NCI-H2196 (cell line): ENCODE measurements around the gene CCDC127.

ENCODE experiments used
- DNase-seq: peaks from one replicate; lab custom pipeline; 2025; ENCODE audit not compliant: unreplicated experiment; lab: John Stamatoyannopoulos, UW

Gene CCDC127

DNA sequence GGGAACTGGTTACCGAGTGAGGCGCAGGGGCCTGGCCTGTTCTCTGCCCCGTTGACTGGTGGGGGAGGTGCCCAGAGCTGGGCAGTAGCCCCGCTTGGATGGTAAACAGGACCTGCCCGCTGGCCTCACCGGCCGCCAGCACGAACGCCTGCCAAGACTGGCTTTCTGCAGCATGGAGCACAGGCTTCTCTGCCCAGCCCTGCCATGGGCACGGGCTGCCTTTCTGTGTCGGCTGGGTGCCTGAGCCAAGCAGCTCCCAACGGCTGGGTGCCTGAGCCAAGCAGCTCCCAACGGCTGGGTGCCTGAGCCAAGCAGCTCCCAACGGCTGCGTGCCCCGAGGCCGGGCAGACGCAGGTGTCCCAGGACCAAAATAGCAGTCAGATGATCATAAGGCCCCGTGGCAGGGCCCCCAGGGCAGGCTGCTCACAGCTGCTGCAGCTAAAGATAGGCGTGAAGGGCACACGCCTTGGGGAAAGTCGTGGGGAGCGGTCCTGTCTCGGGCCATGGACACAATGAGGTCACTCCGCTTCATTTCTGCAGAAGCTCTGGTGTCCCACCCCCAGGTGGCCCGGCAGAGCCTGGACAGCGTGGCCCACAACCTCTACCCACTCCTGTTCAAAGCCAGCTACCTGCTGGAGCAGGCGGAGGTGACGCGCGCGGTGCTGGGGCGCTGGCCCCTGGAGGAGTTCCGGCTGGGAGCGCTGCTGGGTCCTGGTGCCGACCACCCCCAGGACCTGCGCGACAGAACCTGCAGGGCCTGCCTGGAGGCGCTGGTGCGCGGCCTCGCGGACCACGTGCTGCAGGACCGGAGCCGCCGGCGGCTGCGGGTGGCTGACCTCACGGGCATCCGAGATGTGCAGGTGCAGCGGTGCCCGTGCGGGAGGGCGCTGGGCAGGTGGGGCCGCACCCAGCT lies 26.7 kb downstream of the CCDC127 start, which contains the start of gene LRRC14B:
Gene LRRC14B, plus strand, starts transcription at position 460 of the 913 bp plus-strand sequence. Its CDS starts 44 bp downstream, at position 504.
- DNase-seq = peak; percentile 20

DNA sequence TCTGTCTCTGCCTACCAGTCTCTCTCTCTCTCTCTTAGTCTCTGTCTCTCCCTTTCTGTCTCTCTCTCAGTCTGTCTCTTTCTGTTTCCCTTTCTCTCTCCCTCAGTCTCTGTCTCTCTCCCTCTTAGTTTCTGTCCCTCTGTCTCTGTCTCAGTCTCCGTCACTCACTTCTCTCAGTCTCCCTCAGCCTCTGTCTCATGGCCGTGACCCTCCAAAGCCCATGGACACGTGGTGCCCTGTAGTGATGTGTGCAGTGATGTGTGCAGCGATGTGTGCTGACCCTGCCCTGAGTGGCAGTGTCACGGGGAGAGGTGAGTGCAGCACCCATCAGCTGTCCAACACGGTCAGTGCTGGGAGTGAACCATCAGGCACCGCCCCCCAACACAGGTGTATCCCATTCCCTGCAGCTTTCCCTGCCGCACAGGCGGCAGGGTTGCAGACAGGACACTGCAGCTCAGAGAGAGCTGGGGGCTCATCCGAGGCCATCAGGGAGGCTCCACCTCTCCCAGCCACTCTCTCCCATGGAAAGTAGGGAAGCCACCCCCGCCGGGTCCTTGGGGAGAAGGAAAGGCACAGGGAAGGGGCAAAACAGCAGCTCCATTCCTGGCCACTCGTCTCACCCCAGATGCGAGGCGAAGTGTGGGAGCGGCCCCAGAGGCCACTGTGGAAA lies 27.5 kb downstream of the CCDC127 start:
- DNase-seq = no peak

DNA sequence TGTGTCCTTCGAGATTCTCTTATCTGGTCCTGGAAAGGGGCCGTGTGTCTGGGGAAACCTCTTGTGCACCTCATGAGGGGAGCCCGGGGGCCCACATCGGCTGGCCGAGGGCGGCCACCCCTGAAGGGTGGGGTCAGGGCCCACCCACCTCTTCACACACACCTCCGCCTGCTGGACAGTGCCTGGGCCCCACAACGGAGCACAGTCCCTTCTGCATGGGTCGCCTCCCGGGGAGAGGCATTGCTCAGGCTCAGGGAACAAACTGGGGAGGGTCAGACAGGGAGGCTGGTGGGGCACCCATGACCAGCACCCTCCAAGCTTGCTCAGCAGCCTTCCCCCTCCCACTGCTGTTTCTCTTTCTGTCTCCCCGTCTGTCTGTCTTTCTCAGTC lies 28.0 kb downstream of the CCDC127 start:
- no peak for DNase-seq

DNA sequence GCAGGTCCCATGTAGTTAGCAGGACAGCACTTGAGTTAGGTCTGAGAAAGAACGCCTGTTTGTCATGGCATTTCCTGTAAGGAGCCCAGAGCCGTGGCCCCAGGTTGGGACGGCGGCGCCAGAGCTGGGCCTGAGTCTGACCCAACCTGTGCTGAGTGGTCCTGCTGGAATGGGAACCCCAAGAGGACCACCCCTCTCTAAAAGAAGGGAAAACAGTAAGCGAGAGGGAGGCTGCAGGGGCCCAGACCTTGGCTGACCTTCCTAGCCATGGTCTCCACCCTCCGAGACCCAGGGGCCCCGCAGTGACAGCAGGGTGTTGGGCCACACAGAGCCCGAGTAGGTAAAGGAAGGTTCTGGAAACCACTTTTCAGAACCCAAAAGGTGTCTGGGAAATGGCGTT lies 28.5 kb downstream of the CCDC127 start:
- DNase-seq = no peak

DNA sequence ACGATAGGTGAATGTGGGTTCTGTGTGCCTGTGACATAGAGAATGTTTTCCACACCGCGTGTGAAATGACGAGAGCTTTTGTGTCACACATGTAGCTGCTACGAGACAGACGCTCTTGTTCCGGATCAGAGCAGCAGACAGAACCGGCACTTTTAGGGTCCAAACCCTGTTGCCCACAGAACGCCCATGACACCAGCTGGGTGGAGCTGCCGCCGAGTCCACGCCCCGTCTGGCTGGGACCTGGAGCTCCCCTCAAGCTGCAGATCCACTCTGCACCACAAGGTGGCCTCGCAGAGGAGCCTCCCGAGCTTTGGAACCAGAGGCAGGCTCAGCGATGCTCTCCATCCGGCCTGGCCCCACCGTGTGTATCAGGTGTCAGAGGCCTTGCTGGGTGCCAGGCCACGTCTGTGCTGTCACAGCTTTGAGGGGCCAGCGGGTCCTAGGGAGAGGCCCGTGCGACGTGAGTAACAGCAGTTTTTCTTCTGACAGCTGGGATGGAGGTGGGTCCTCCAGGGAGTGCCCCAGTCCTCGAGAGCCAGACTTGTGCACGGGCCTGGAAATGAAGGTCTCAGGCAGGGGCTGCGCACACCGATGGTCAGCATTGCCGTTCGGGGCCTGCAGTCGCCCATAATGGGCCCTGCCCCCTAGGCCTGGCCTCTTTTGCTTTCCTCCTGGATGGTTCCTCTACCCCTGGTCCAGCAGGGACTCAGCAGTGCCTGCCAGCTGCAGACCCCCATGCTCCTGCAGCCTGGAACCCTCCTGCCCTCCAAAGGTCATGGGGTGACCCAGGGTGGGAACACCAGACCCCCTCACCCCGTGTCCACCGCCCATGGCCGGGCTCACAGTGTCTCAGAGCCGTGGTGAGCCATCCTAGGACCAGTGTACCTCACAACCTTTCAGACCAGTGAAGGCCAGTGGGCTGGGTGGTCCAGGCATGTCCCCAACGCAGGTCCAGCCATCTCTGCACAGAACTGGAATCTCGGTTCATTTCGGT lies 29.2 kb downstream of the CCDC127 start:
- peak; percentile 95 for DNase-seq

DNA sequence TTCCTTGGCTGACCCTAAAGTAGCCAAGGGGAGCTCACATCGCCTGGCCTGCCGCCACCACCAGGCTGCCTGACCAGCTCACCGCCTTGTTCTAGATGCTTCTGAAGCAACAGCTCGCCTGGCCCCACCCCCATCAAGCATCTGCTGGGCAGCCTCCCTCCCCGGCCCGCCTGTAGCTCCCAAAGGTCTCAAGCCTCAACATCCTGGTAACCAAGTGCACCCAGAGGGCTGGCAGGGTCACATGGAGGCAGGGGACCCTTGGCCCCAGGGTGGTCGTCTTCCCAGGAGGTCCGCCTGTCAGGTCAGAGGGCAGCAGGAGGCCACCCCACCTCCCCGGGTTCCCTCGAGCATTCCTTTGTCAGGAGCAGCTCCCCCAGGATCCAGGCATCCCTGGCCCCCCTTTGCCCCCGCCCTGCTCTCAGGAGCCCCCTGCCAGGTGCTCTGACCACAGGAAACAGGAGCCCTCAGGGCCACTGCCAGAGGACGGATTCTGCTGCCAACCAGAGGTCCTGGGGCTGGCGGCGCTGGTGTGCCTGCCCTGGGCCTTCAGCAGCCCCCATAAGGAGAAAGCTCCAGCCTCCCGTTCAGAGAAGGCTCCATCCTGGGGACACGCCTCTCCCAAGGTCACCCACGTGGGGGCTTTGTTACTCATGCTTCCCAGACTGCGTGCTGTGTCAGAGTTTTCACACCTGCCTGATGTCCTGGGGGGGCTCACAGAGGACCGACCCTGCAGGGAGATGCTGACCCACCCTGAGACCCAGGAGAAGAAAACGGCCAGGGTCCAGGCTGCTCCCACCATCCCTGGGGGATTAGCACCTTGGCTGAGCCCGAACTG lies 30.1 kb downstream of the CCDC127 start:
- no peak for DNase-seq

DNA sequence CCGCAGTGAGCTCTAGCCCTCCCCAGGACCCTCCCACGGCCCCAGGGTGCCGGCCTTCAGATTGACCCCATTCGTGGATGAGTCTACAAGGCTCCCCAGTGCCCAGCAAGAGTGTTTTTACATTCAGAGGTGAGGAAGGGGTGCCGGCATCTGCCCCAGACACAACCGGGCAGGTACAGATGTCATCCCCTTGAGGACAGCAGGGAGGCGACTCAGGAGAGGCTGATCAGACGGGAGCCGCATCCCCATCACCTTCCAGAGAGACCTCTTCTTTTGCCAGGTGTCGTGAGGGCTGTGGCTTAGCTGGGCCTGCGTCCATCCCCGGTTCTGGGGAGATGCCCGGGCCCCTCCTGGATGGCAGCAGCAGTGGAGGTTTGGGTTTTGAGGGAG lies 30.9 kb downstream of the CCDC127 start:
- DNase-seq = no peak

DNA sequence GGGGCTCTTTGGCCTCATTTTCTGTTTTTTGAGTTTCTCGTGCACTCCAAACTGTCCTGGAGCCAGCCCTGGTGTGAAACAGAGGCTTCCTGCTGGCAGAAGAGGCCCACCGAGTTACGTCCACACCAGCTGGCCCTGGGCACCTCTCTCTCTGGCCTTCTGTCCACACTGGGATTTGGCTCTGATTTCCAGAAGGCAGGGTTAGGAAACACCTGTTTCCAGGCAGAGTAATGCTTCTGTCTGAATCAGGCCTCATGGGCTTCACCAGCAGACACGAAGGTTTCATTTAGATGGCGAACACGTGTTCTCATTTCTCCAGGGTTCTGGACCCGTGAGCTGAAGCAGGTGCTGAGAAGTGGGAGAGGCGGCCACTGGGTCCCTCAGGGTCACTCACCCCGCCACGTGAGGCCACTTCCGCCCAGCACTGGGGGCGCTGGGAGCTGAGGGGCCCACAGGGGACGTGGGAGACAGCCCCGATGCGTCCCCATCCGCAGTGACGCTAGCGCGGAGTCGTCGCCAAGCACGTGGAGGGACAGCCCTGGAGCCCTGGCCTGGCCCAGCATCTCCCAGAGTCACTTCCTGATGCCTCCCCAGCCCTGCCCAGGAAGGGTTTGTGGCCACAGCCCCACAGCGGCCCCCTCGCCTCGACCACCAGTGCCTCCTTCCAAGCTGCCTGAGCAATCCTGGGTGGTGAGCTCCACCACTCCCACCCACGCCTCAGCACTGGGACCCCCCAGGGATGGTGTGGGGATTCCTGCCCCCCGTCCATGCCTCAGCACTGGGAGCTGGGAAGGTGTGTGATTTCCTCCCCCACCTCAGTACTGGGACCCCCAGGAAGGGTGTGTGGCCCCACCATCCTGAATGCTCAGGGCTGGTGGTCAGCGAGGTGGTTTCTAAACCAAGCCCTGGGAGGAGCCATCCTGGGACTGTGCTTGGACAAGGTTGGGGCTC lies 31.6 kb downstream of the CCDC127 start:
- no peak for DNase-seq

DNA sequence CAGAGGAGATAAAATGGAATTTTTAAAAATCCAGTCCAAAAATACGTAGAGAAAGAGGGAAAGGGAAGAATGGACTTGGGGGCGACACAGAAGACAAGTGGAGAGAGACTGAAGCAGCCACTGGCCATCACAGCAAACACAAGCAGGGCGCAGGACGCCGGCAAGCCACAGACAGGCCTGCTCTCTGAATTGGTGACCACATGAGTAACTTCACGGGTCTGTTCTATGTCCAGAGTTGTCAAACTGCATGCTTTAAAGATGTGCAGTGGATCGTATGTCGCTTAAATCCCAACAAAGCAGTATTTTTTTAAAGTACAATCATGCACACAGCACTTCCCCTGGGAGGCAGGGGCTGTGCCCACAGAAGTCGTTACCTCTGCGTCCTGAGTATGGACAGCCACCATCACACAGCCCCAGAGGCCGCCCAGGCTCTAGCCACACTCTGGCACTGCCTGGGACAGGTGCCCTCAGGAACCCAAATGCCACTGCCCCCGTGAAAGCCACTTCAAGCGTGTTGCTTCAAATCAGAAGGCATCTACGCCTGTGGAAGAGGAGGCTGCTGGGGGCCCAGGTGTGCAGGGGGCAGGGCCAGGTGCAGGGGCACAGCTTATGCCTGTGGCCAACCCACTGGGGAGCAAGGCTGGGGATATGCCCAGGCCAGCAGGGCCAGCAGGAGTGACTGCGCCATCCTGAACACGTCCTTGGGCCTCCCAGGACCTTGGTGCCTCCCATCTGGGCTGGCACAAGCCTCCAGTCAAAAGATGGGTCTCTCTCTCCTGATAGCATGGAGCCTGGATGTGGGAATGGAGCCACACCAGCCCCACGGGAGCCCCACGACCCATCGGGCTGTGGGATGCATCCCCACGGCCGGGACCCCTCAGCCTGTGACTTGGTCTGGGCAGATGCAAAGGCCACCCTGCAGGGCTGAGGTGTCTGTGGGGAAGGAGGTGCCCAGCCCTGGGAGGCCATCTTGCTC lies 32.6 kb downstream of the CCDC127 start:
- DNase-seq = no peak

DNA sequence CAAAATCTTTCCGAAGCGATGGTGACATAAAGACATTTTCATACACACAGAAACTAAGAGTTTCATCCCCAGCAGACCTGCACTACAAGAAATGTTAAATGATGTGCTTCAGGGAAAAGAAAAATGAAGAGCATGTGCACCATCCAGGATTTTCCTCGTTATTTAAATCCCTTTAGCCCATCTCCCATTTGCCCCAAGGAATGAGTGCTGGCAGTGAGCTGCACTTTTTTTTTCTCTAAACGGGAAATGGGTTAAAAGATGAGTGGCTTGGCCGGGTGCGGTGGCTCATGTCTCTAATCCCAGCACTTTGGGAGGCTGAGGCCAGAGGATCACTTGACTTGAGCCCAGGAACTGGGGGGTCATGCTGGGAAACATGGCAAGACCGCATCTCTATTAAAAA lies 33.5 kb downstream of the CCDC127 start:
- DNase-seq = no peak

DNA sequence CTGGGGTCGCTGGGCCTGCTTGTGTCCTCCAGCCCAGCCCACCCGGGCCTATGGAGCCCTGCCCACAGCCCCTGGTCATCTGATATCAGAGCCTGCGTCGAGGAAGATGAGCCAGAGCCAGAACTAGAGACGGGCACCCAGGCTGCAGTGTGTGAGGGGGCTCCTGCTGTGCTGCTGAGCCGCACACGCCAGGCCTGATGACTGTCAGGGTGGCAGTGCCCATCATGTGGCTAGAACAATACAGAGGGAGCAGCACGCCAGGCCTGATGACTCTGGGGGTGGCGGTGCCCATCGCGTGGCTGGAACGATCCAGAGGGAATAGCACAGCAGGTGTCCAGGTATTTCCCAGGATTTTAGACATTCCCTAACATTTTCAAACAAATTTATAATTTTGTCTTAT lies 35.8 kb downstream of the CCDC127 start:
- no peak for DNase-seq

DNA sequence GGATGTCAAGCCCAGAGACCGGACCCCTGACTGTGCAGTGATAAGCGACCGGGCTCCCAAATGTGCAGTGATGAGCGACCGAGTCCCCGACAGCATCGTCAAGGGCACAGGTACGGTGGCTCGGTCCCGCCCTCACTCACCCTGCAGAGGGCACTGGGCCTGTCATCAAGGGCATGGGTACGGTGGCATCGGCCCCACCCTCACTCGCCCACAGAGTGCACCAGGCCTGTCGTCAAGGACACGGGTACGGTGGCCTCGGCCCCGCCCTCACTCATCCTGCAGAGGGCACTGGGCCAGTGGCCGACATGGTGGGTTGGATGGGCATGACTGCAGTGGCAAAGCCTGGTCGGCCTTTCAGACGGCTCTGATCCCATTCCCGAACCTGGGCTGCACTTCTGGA lies 36.4 kb downstream of the CCDC127 start:
- no peak for DNase-seq

DNA sequence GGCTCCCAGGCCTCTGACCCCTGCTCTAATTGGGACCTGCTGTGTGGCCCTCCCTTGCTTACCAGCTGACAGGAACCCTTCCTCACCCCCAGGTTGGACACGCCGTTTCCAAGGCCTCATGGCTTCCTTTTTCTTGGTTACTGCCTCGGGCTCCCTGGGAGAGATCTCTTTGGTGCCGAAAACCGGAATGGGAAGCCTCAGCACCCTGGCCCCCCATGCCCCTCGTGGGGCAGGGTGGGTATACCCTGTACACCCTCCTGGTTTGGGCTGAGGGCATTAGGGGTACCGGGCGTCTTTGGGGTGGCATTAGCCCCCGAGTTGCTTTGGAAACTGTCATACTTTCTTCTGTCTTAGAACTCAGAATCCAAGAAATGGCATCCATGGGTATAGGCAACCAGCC lies 36.8 kb downstream of the CCDC127 start:
- no peak for DNase-seq

DNA sequence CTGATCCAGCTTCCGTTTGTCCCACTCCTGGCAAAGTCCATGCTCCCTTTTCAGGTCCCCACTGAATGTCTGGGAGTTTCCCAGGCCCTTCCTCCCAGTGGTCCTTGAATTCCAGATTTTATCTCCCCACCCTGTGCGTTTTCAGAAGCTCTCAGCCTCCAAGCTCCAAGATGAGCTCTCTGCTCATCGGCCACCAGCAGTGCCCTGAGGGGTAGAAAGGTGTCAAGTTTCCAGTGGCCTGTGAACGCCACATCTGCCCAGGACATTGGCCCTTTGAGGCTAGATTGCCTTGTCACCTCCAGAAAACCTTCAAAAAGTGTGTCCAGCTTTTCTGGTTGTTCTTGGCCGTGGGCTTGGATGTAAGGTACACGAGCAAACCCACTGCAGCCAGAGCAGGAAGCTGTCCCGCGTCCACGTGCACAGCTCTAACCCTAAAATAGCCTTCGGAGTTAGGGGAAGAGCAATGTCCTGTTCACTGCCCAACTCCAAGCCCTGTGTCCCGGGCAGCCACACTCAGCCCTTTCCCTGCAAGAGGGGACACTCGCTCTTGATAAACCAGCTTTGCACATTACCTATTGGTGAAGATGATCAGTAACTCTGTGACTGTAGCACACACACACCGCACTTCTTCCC lies 37.6 kb downstream of the CCDC127 start:
- no peak for DNase-seq

DNA sequence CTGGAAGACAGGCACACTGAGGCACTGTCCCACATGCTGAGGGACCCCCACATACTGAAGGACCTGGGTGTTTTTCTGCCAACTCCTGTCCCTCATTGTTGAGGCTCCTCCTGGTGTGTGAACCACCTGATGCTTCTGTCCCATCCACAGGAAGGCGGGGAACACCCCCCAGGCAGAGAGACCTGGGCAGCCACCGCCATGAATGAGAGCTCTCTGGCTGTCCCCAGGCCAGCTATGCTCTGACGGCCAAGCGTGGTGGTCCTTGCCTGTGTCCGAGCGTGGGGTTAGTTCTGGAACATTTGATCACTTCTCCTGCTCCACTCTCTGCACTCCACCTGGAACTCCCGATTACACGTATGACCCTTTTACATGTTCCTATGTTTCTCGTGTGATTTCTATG lies 38.6 kb downstream of the CCDC127 start:
- no peak for DNase-seq

DNA sequence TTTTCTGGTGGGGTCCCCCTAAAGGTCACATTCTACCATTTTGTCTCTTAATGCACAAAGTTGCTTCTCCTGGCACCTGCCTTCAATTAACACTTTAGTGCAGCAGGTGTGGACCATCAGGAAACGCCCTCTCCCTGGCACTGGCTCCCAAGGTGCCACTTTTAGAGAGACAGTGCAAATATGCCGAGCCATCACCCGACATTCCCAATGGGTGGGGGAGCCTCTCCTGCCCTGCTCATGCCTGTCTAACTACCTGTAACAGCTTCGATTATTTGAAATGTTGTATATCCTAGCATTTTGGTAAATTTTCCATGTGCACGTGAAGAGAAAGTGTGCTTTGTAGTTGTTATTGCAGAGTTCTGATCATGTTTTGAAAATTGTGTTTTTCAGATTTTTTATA lies 39.8 kb downstream of the CCDC127 start:
- no peak for DNase-seq

DNA sequence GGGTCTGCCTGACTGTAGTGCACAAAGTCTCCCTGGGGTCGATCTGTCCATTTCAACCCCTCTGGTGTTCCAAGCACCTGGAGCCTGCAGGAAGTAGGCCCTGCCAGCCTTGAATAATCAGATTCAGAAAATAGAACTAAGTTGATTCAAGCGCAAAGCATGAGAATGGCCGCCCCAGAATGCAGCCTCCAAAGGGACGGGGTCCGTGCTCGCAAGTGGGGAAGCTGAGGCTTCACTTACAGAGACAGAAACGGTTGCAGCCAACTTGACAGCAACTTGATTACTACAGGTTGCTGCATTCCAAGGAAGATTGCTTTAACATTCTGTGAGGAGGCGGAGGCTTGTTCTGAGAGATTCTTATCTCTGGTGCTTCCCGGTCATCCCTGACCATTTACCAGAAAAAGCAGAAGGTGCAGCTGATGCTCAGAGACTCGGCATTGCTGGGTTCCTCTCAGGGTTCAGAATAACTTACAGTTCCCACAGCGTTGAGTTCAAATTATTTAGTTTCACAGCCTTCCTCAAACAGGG lies 41.6 kb downstream of the CCDC127 start:
- no peak for DNase-seq
